ENCODE data around the gene STAM2. TPM values are rescaled to one million over a fixed set of nuclear protein-coding genes. Genes with fewer than 3 reads are reported as not detected.

STAM2 gene
- total RNA-seq (2016; rRNA removed; fragmentation: Illumina TruSeq; extraction: Trizol) (24.1 and 29.2 TPM in 2 replicates), polyA plus RNA-seq (2011; rRNA removed) (12.6 and 14.7 TPM in 2 replicates), polyA minus RNA-seq (2011; rRNA and poly(A)+ RNA removed; ENCODE audit: low replicate concordance) (11.8 and 17.5 TPM in 2 replicates), Bru-seq, nascent RNA (percentile 71 among the genes with signal in this experiment), BruChase-seq, experiment 1, labeled RNA remaining after a 6-hour chase (percentile 74 among the genes with signal in this experiment), BruChase-seq, experiment 2, labeled RNA remaining after a 2-hour chase (percentile 72 among the genes with signal in this experiment)
- total RNA-seq (2016; cell fraction: cytosol; rRNA removed; fragmentation: Illumina TruSeq; extraction: Trizol; ENCODE audit: low read depth), result 9.6 and 10.8 TPM in 2 replicates
- 23.1 and 32.1 TPM in 2 replicates for total RNA-seq (2016; cell fraction: insoluble cytoplasmic fraction; rRNA removed; fragmentation: Illumina TruSeq; extraction: Trizol)
- total RNA-seq (2016; cell fraction: membrane; rRNA removed; fragmentation: Illumina TruSeq; extraction: Trizol), result 10.5 and 11.3 TPM in 2 replicates
- 20.7 and 24.7 TPM in 2 replicates for total RNA-seq (2016; cell fraction: nucleus; rRNA removed; fragmentation: Illumina TruSeq; extraction: Trizol)
- 4.3 and 6.5 TPM in 2 replicates for polyA plus RNA-seq (2011; cell fraction: cytosol; rRNA removed)
- polyA plus RNA-seq (2011; cell fraction: nucleus; rRNA removed), result 12.5 and 14.1 TPM in 2 replicates
- 8.5 and 10.2 TPM in 2 replicates for polyA plus RNA-seq (2012)
- polyA plus RNA-seq (2016; cell fraction: cytosol; fragmentation: Illumina TruSeq; extraction: Trizol; ENCODE audit: low read depth), result 1.3 and 1.4 TPM in 2 replicates
- 16.8 and 16.9 TPM in 2 replicates for polyA plus RNA-seq (2016; cell fraction: insoluble cytoplasmic fraction; fragmentation: Illumina TruSeq; extraction: Trizol; ENCODE audit: low read depth)
- 1.7 and 1.9 TPM in 2 replicates for polyA plus RNA-seq (2016; cell fraction: membrane; fragmentation: Illumina TruSeq; extraction: Trizol; ENCODE audit: low read depth)
- polyA plus RNA-seq (2016; cell fraction: nucleus; fragmentation: Illumina TruSeq; extraction: Trizol; ENCODE audit: insufficient read depth, low read depth), result 18.3 and 23.4 TPM in 2 replicates
- polyA minus RNA-seq (2011; cell fraction: cytosol; rRNA and poly(A)+ RNA removed), result 16.4 and 23.1 TPM in 2 replicates
- 34.6 and 39.1 TPM in 2 replicates for polyA minus RNA-seq (2011; cell fraction: nucleus; rRNA and poly(A)+ RNA removed)
- long read RNA-seq, experiment 1, full-length matches to known transcripts, result 2 of 7 reads
- long read RNA-seq, experiment 1, partial matches to known transcripts, result 0 of 7 reads
- long read RNA-seq, experiment 1, other reads (novel, unspliced or antisense), result 5 of 7 reads
- long read RNA-seq, experiment 2, full-length matches to known transcripts, result 6 of 11 reads
- long read RNA-seq, experiment 2, partial matches to known transcripts, result 0 of 11 reads
- long read RNA-seq, experiment 2, other reads (novel, unspliced or antisense), result 5 of 11 reads

DNA sequence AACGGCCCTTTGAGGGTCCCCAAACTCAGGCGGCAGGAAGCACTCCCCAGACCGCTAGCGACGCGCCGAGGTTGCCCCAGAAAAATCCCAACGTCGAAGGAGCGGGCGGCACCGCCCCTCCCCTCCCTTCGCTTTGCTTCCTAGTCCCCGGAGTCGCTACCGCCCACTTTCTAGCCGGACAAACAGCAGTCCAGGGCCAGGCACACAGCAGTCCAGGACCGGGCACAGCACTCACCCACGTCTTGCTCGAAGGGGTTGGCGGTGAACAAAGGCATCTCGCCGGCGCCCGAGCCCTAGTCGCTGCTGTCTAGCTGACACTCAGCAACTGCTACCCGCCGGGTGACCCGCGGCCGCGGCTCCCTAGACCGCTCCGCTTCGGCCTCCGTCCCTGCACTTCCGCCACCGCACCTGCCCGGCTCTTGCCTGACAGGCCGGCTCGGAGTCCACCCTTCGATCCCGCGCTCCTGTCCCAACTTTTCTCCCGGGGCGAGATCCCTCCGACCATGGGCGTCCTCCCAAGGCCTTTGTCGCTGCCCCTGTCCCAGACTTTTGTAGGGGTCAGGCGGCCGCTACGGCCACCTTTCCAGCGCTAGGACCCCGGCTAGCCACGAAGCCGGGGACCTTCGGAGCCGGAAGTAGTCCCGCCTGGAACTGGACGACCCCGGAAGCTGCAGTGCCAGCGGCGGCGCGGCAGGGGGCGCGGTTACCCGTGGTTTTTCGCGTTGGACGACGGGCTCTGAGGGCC lies at the start of gene STAM2:
STAM2 (minus strand) TSS at position 396 of the 745 bp plus-strand sequence; CDS start at position 275, 121 bp downstream.
- under 1% methylated on average over 45 of the region's 72 CpGs for WGBS (ENCODE audit: low lambda C conversion rate)
- FAIRE-seq (peak; percentile 42), ATAC-seq (peak; percentile 92), DNase-seq (ENCODE audit: low spot score) (peak; percentile 89)
- H3K79me2 ChIP-seq (ENCODE audit: insufficient read depth, low read length), result peaks cover 31% of the 10 kb centered on the region
- peak within 1 kb of the TSS; percentile 90 to 99 (median 91) for H3K4me3 ChIP-seq (replicated peaks in 1 of 3; ENCODE audit: insufficient read depth in 1 of 3, low read depth in 2 of 3, low read length in 3 of 3)
- no peaks in the 10 kb centered on the region for H3K36me3 ChIP-seq (replicated peaks in 1 of 2; ENCODE audit: control insufficient read depth in 1 of 2, insufficient read depth in 2 of 2, low read length in 2 of 2)
- ChIA-PET POLR2A (interaction anchor here (0.7 to 2.4 kb wide), 7 partner anchors 9 to 541 kb away, joined by 3 to 19 read pairs (median 4); partner anchors contain the start of genes FMNL2 and PRPF40A), CTCF (ENCODE audit: low intra/inter-chr PET ratio, low total read pairs) (interaction anchor here (0.8 to 2.7 kb wide), 5 partner anchors 14 to 566 kb away, joined by 3 to 26 read pairs (median 3); partner anchors contain the start of gene FMNL2)
- peak within 1 kb of the TSS; percentile 94 for H2AFZ ChIP-seq (ENCODE audit: low read length)
- intact Hi-C loops (cut with micrococcal nuclease; ENCODE audit: unreplicated experiment), result loop anchor here (1.0 to 10.0 kb wide), 7 partner anchors 138 to 567 kb away; partner anchors contain the start of genes ARL6IP6, FMNL2 and PRPF40A
- H3K27ac ChIP-seq (ENCODE audit: extremely low read length, insufficient read depth, low read length), result peak within 1 kb of the TSS; percentile 94
- in situ Hi-C loops (cut with HindIII; ENCODE audit: extremely low pct_ligation_motif_present, low pct_unique_long_range_greater_than_20kb), result loop anchor here (5.0 to 10.0 kb wide), 2 partner anchors 141 to 542 kb away; partner anchors contain the start of genes ARL6IP6 and PRPF40A
- H3K4me2 ChIP-seq (ENCODE audit: low read depth, low read length), result peak within 1 kb of the TSS; percentile 85
- no peaks in the 10 kb centered on the region for H3K9me3 ChIP-seq (ENCODE audit: low read length)
- peaks cover 30% of the 10 kb centered on the region for H3K4me1 ChIP-seq (ENCODE audit: insufficient read depth, low read length)
- BruUV-seq (replicated peaks), result TSS peak; percentile 93
- H3K27me3 ChIP-seq (ENCODE audit: control insufficient read depth in 1 of 2, insufficient read depth in 2 of 2, low read length in 2 of 2), result no peaks in the 10 kb centered on the region; a peak in 1 of 5 replicates
- no peaks in the 10 kb centered on the region; the same call in 1 of the 2 replicates for H4K20me1 ChIP-seq (ENCODE audit: insufficient read depth, low read length)
- peak within 1 kb of the TSS; percentile 94 for H3K9ac ChIP-seq (ENCODE audit: insufficient read depth, low read depth, low read length)
- TF ChIP-seq CERS6 (CRISPR knock-in tag; IDR thresholded peaks at IDR 0.05), result peak; percentile 82; the same call in 1 of the 2 replicates
- no peak; the same call in 1 of the 2 replicates for TF ChIP-seq ATRX (CRISPR knock-in tag; IDR thresholded peaks at IDR 0.05; ENCODE audit: borderline replicate concordance)
- TF ChIP-seq ZNF101 (CRISPR knock-in tag; IDR thresholded peaks at IDR 0.05; ENCODE audit: borderline replicate concordance, low read depth), result no peak
- no peak for TF ChIP-seq ARNT (IDR thresholded peaks at IDR 0.05)
- TF ChIP-seq, protein P1, sequence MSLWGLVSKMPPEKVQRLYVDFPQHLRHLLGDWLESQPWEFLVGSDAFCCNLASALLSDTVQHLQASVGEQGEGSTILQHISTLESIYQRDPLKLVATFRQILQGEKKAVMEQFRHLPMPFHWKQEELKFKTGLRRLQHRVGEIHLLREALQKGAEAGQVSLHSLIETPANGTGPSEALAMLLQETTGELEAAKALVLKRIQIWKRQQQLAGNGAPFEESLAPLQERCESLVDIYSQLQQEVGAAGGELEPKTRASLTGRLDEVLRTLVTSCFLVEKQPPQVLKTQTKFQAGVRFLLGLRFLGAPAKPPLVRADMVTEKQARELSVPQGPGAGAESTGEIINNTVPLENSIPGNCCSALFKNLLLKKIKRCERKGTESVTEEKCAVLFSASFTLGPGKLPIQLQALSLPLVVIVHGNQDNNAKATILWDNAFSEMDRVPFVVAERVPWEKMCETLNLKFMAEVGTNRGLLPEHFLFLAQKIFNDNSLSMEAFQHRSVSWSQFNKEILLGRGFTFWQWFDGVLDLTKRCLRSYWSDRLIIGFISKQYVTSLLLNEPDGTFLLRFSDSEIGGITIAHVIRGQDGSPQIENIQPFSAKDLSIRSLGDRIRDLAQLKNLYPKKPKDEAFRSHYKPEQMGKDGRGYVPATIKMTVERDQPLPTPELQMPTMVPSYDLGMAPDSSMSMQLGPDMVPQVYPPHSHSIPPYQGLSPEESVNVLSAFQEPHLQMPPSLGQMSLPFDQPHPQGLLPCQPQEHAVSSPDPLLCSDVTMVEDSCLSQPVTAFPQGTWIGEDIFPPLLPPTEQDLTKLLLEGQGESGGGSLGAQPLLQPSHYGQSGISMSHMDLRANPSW (CRISPR knock-in tag; IDR thresholded peaks at IDR 0.05; ENCODE audit: borderline replicate concordance), result peak; percentile 92; the same call in 1 of the 2 replicates
- TF ChIP-seq NCOA1 (CRISPR knock-in tag; IDR thresholded peaks at IDR 0.05), result no peak; the same call in 1 of the 2 replicates
- peak; percentile 76 for TF ChIP-seq ZNF441 (CRISPR knock-in tag; IDR thresholded peaks at IDR 0.05; ENCODE audit: borderline replicate concordance)
- TF ChIP-seq SIN3B (IDR thresholded peaks at IDR 0.05; ENCODE audit: low read length), result 0 out of 2 replicates have a peak, but pooled peaks have one; percentile 44
- no peak for TF ChIP-seq NR3C1 (CRISPR knock-in tag; IDR thresholded peaks at IDR 0.05)
- TF ChIP-seq, protein P2, sequence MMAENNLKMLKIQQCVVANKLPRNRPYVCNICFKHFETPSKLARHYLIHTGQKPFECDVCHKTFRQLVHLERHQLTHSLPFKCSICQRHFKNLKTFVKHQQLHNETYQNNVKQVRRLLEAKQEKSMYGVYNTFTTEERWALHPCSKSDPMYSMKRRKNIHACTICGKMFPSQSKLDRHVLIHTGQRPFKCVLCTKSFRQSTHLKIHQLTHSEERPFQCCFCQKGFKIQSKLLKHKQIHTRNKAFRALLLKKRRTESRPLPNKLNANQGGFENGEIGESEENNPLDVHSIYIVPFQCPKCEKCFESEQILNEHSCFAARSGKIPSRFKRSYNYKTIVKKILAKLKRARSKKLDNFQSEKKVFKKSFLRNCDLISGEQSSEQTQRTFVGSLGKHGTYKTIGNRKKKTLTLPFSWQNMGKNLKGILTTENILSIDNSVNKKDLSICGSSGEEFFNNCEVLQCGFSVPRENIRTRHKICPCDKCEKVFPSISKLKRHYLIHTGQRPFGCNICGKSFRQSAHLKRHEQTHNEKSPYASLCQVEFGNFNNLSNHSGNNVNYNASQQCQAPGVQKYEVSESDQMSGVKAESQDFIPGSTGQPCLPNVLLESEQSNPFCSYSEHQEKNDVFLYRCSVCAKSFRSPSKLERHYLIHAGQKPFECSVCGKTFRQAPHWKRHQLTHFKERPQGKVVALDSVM (CRISPR knock-in tag; IDR thresholded peaks at IDR 0.05), result peak; percentile 83
